Caco-2 (cell line): ENCODE data around the gene PEF1. TPM values are rescaled to one million over a fixed set of nuclear protein-coding genes. Genes with fewer than 3 reads are reported as not detected.

ENCODE experiments used
- BruUV-seq: library from RNA; stranded (reverse); fragments of 400-500 nt; replicated peaks from 2 replicates; lab custom pipeline; 2021; lab: Mats Ljungman, UMichigan
- CTCF ChIA-PET: fragments of 300-600 bp; sonication (Branson Sonifier 250); formaldehyde crosslinking; loops from one replicate; lab custom pipeline; 2022; ENCODE audit warnings: antibody characterized with exemption; lab: Charles Lee
- POLR2A ChIA-PET: fragments of 300-600 bp; sonication (Branson Sonifier 250); formaldehyde crosslinking; loops from one replicate; lab custom pipeline; 2022; ENCODE audit warnings: antibody characterized with exemption; lab: Charles Lee
- DNase-seq, 2 experiments: peaks; one replicate each; pipeline versions ENCODE4 v3.0.0 to v3.0.0-alpha.2; 2020 to 2022
- H3K27me3 ChIP-seq: replicated peaks from 2 replicates; pipeline ENCODE4 v1.6.0; 2011; ENCODE audit warnings: low read length; ENCODE audit not compliant: control insufficient read depth, insufficient read depth
- H3K36me3 ChIP-seq: 2 replicates; pipeline ENCODE4 v1.5.1; 2011; ENCODE audit warnings: low read length; ENCODE audit not compliant: control insufficient read depth, insufficient read depth
- H3K4me1 ChIP-seq: fragments of 250-450 bp; sonication (Bioruptor Pico); 2 replicates; pipeline ENCODE4 v1.5.1; 2020; ENCODE audit warnings: mild to moderate bottlenecking
- H3K4me3 ChIP-seq: 2 replicates; pipeline ENCODE4 v1.5.1; 2011; ENCODE audit warnings: low read depth, mild to moderate bottlenecking, control low read depth, low read length
- H3K9me3 ChIP-seq: fragments of 250-450 bp; sonication (Bioruptor Pico); 2 replicates; pipeline ENCODE4 v1.5.1; 2020; ENCODE audit warnings: mild to moderate bottlenecking, moderate library complexity
- H3K27ac Mint-ChIP-seq: one replicate; pipeline ENCODE4 v1.8.0; 2022; ENCODE audit warnings: mixed read lengths; ENCODE audit not compliant: unreplicated experiment
- H3K27me3 Mint-ChIP-seq: one replicate; pipeline ENCODE4 v1.8.0; 2022; ENCODE audit warnings: mixed read lengths; ENCODE audit not compliant: insufficient read depth, unreplicated experiment
- H3K36me3 Mint-ChIP-seq: one replicate; pipeline ENCODE4 v1.8.0; 2022; ENCODE audit warnings: mild to moderate bottlenecking, mixed read lengths; ENCODE audit not compliant: insufficient read depth, unreplicated experiment
- H3K4me1 Mint-ChIP-seq: one replicate; pipeline ENCODE4 v1.8.0; 2022; ENCODE audit warnings: low read depth, mixed read lengths; ENCODE audit not compliant: unreplicated experiment
- H3K4me3 Mint-ChIP-seq: one replicate; pipeline ENCODE4 v1.8.0; 2022; ENCODE audit warnings: mild to moderate bottlenecking, moderate library complexity, mixed read lengths; ENCODE audit not compliant: unreplicated experiment
- H3K9me3 Mint-ChIP-seq: one replicate; pipeline ENCODE4 v1.8.0; 2022; ENCODE audit warnings: mixed read lengths; ENCODE audit not compliant: unreplicated experiment
- CTCF ChIP-seq, 2 experiments: fragments of 200-600 bp in 1 of 2; IDR thresholded peaks; 1 replicate in 1 of 2; 2 replicates in 1 of 2; pipeline versions ENCODE4 v1.5.1 to v1.8.0; 2011 to 2022; ENCODE audit warnings: antibody characterized with exemption in 1 of 2, control low read depth in 1 of 2, inconsistent platforms in 1 of 2, low read depth in 1 of 2, low read length in 1 of 2, mild to moderate bottlenecking in 1 of 2, moderate library complexity in 1 of 2; ENCODE audit not compliant: insufficient read depth in 1 of 2, severe bottlenecking in 1 of 2, unreplicated experiment in 1 of 2
- intact Hi-C: fragments of 100-400 bp; cut with micrococcal nuclease; formaldehyde crosslinking; loops from one replicate; pipeline ENCODE4 v1.10.0; 2022; ENCODE audit not compliant: unreplicated experiment
- total RNA-seq: library from RNA; stranded (reverse); gene quantifications from 2 replicates; pipeline ENCODE4 v1.2.3, GENCODE V29; 2022

PEF1 gene
- total RNA-seq, 1 experiment from 2014 or later: 22.1 TPM

- no peaks in the 10 kb centered on the region for H3K9me3 Mint-ChIP-seq
- Histone ChIP-seq H3K9me3 (no peaks in the 10 kb centered on the region), H3K27me3 (no peaks in the 10 kb centered on the region), H3K36me3 (no peaks in the 10 kb centered on the region), H3K4me3 (no peak overlapping the region), H3K4me1 (no peaks in the 10 kb centered on the region)
- DNase-seq: no peak
- ChIA-PET CTCF (interaction anchor here (0.6 kb wide), 1 partner anchor 167 kb away, joined by 3 read pairs; no protein-coding TSS in a partner anchor), POLR2A (no interaction called here)
- H3K27ac Mint-ChIP-seq: no peak overlapping the region
- H3K4me3 Mint-ChIP-seq: no peak overlapping the region
- no peak for TF ChIP-seq CTCF (IDR thresholded peaks at IDR 0.05; ENCODE audit: insufficient read depth in 1 of 2, low read depth in 1 of 2, low read length in 1 of 2, severe bottlenecking in 1 of 2, unreplicated experiment in 1 of 2)
- intact Hi-C loops: no loop called here
- H3K27me3 Mint-ChIP-seq: no peaks in the 10 kb centered on the region
- no TSS peak for BruUV-seq
- no peaks in the 10 kb centered on the region for H3K36me3 Mint-ChIP-seq
- peaks cover 5% of the 10 kb centered on the region for H3K4me1 Mint-ChIP-seq
These were observed 23.2 kb downstream of the PEF1 start for GRCh38 chr1:31621498-31621820.

- no TSS peak for BruUV-seq
- Mint-ChIP-seq H3K9me3 (no peaks in the 10 kb centered on the region), H3K4me1 (peaks cover 5% of the 10 kb centered on the region), H3K27me3 (no peaks in the 10 kb centered on the region), H3K27ac (no peak overlapping the region), H3K36me3 (no peaks in the 10 kb centered on the region), H3K4me3 (no peak overlapping the region)
- Histone ChIP-seq H3K9me3 (no peaks in the 10 kb centered on the region), H3K4me1 (no peaks in the 10 kb centered on the region), H3K36me3 (no peaks in the 10 kb centered on the region), H3K27me3 (no peaks in the 10 kb centered on the region), H3K4me3 (no peak overlapping the region)
- ChIA-PET POLR2A (no interaction called here), CTCF (interaction anchor here (0.6 kb wide), 1 partner anchor 168 kb away, joined by 3 read pairs; no protein-coding TSS in a partner anchor)
- no peak for DNase-seq
- TF ChIP-seq CTCF (IDR thresholded peaks at IDR 0.05; ENCODE audit: insufficient read depth in 1 of 2, low read depth in 1 of 2, low read length in 1 of 2, severe bottlenecking in 1 of 2, unreplicated experiment in 1 of 2): no peak
- intact Hi-C loops: no loop called here
These were observed 23.8 kb downstream of the PEF1 start for GRCh38 chr1:31620631-31621497.

- DNase-seq: no peak
- Histone ChIP-seq H3K4me3 (no peak overlapping the region), H3K27me3 (no peaks in the 10 kb centered on the region), H3K9me3 (no peaks in the 10 kb centered on the region), H3K36me3 (no peaks in the 10 kb centered on the region), H3K4me1 (no peaks in the 10 kb centered on the region)
- no peak overlapping the region for H3K27ac Mint-ChIP-seq
- H3K9me3 Mint-ChIP-seq: no peaks in the 10 kb centered on the region
- intact Hi-C loops: no loop called here
- no peak overlapping the region for H3K4me3 Mint-ChIP-seq
- no peak for TF ChIP-seq CTCF (IDR thresholded peaks at IDR 0.05; ENCODE audit: insufficient read depth in 1 of 2, low read depth in 1 of 2, low read length in 1 of 2, severe bottlenecking in 1 of 2, unreplicated experiment in 1 of 2)
- H3K4me1 Mint-ChIP-seq: peaks cover 5% of the 10 kb centered on the region
- BruUV-seq: no TSS peak
- H3K27me3 Mint-ChIP-seq: no peaks in the 10 kb centered on the region
- ChIA-PET POLR2A (no interaction called here), CTCF (interaction anchor here (0.9 to 1.0 kb wide), 2 partner anchors 13 to 147 kb away, joined by 3 read pairs; no protein-coding TSS in a partner anchor)
- no peaks in the 10 kb centered on the region for H3K36me3 Mint-ChIP-seq
These were observed 25.5 kb downstream of the PEF1 start for GRCh38 chr1:31618916-31619846.
